ENCODE data around the gene MED13L. TPM values are rescaled to one million over a fixed set of nuclear protein-coding genes. Genes with fewer than 3 reads are reported as not detected.

Gene MED13L
- total RNA-seq, 2 experiments from 2014 or later, result 203 to 208 TPM

DNA sequence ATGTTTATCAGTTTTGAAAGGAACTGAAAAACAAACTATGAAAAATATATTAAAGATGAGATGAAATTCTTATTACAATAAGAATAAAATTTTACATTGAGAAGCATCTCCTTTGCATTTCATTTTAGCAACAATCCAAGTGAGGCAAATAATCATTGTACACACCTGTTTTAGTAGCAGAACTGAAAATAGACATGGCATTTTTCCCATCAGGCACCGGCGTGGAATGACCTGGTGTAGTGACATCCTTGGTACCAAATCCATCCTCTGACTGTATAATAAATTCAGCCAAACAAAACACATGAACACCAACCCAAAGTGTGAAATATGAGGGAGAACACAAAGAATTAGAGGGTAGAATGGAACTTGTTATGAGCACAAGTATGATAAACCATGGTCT lies 271.4 kb downstream of the MED13L start:
- H3K27ac ChIP-seq (ENCODE audit: low read depth in 1 of 2, low read length in 2 of 2), result no peak overlapping the region
- no peak overlapping the region for H3K4me3 ChIP-seq (ENCODE audit: low read length)
- Mint-ChIP-seq H3K27me3 (no peaks in the 10 kb centered on the region), H3K4me1 (ENCODE audit: low read depth) (no peaks in the 10 kb centered on the region), H3K27ac (no peak overlapping the region), H3K9me3 (no peaks in the 10 kb centered on the region), H3K36me3 (ENCODE audit: low read depth) (peaks cover 88% of the 10 kb centered on the region), H3K4me3 (no peak overlapping the region)
- ChIA-PET POLR2A (no interaction called here), CTCF (no interaction called here)
- TF ChIP-seq, protein P1, sequence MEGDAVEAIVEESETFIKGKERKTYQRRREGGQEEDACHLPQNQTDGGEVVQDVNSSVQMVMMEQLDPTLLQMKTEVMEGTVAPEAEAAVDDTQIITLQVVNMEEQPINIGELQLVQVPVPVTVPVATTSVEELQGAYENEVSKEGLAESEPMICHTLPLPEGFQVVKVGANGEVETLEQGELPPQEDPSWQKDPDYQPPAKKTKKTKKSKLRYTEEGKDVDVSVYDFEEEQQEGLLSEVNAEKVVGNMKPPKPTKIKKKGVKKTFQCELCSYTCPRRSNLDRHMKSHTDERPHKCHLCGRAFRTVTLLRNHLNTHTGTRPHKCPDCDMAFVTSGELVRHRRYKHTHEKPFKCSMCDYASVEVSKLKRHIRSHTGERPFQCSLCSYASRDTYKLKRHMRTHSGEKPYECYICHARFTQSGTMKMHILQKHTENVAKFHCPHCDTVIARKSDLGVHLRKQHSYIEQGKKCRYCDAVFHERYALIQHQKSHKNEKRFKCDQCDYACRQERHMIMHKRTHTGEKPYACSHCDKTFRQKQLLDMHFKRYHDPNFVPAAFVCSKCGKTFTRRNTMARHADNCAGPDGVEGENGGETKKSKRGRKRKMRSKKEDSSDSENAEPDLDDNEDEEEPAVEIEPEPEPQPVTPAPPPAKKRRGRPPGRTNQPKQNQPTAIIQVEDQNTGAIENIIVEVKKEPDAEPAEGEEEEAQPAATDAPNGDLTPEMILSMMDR (IDR thresholded peaks at IDR 0.05), result no peak
- peaks cover 68% of the 10 kb centered on the region for H3K36me3 ChIP-seq (ENCODE audit: insufficient read depth, low read length)
- ATAC-seq (ENCODE audit: poor library complexity) (no peak), DNase-seq (no peak)
- intact Hi-C loops (cut with DNase I, micrococcal nuclease), result no loop called here
- no peaks in the 10 kb centered on the region for H3K27me3 ChIP-seq (ENCODE audit: control insufficient read depth in 1 of 2, insufficient read depth in 2 of 2, low read length in 2 of 2)
- no peaks in the 10 kb centered on the region for H3K9me3 ChIP-seq (ENCODE audit: control insufficient read depth in 1 of 2, insufficient read depth in 1 of 2, low read length in 2 of 2)
- no peaks in the 10 kb centered on the region for H3K4me1 ChIP-seq (ENCODE audit: insufficient read depth, low read length)

DNA sequence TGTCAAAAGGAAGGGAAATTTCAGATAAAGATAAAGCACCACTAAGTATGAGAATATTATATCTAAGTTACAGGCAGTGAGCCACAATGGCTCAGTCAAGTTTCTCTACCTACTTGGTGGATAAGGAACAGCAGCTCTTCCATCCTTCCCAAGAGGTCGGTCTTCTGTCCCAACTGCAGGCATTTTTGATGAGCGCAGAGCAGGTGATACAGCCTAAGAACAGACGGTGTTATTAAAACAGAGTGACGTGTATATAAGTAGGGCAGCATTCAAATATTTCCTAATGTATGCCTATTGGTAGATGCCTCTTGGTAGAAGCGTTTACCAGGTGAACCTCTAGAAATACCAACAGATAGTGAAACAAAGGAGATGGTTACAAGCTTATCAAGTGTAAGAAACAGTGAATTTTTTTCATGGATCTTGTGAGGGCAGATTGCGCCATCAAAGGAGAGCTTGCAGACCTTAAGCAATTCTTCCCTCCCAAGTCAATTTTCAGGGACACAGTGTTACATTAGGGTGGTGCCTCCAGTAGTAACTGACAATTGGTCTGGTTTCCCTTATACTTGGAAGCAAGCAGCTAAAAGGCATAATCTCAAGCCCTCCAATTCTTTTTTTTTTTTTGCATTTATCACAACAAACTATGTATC lies 274.5 kb downstream of the MED13L start:
- no peak overlapping the region for H3K27ac ChIP-seq (ENCODE audit: low read depth in 1 of 2, low read length in 2 of 2)
- no peaks in the 10 kb centered on the region for H3K27me3 ChIP-seq (ENCODE audit: control insufficient read depth in 1 of 2, insufficient read depth in 2 of 2, low read length in 2 of 2)
- ATAC-seq (ENCODE audit: poor library complexity), result no peak
- Mint-ChIP-seq H3K4me3 (no peak overlapping the region), H3K9me3 (no peaks in the 10 kb centered on the region), H3K27me3 (no peaks in the 10 kb centered on the region), H3K4me1 (ENCODE audit: low read depth) (peaks cover 23% of the 10 kb centered on the region), H3K36me3 (ENCODE audit: low read depth) (peaks cover 71% of the 10 kb centered on the region), H3K27ac (peak overlapping the region; percentile 8)
- ChIA-PET CTCF (no interaction called here), POLR2A (no interaction called here)
- no peak overlapping the region for H3K4me3 ChIP-seq (ENCODE audit: low read length)
- intact Hi-C loops (cut with DNase I, micrococcal nuclease), result loop anchor here in 1 of 2 experiments (5.0 kb wide), 1 partner anchor 234 kb away; no protein-coding TSS in a partner anchor
- H3K36me3 ChIP-seq (ENCODE audit: insufficient read depth, low read length), result peaks cover 40% of the 10 kb centered on the region
- TF ChIP-seq, protein P1 (IDR thresholded peaks at IDR 0.05), result no peak
- peaks cover 3% of the 10 kb centered on the region for H3K4me1 ChIP-seq (ENCODE audit: insufficient read depth, low read length)
- DNase-seq, result no peak
- no peaks in the 10 kb centered on the region for H3K9me3 ChIP-seq (ENCODE audit: control insufficient read depth in 1 of 2, insufficient read depth in 1 of 2, low read length in 2 of 2)

DNA sequence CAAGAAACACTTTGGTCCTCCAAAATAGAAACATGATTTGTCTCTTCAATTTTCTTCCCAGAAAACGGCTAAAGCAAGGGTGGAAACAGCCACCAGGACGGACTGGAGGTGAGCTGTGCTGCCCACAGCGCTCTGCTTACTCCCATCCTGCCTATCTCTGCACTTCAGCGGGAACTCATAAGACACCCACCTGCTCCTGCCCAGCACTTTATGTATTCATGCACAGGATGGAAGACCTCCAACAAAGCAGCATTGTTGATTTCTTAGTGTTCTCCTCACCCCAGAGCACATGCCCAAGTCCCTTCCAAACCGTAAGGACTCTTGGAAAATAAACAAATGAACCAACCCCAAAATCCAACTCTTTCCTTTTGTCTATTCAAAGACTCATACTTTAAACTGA lies 277.2 kb downstream of the MED13L start:
- DNase-seq, result no peak
- H3K36me3 Mint-ChIP-seq (ENCODE audit: low read depth), result peaks cover 70% of the 10 kb centered on the region
- intact Hi-C loops (cut with DNase I, micrococcal nuclease), result loop anchor here in 1 of 2 experiments (5.0 kb wide), 1 partner anchor 237 kb away; no protein-coding TSS in a partner anchor
- Histone ChIP-seq H3K4me3 (ENCODE audit: low read length) (no peak overlapping the region), H3K27me3 (ENCODE audit: control insufficient read depth in 1 of 2, insufficient read depth in 2 of 2, low read length in 2 of 2) (no peaks in the 10 kb centered on the region), H3K4me1 (ENCODE audit: insufficient read depth, low read length) (peaks cover 3% of the 10 kb centered on the region), H3K36me3 (ENCODE audit: insufficient read depth, low read length) (peaks cover 39% of the 10 kb centered on the region), H3K9me3 (ENCODE audit: control insufficient read depth in 1 of 2, insufficient read depth in 1 of 2, low read length in 2 of 2) (no peaks in the 10 kb centered on the region), H3K27ac (ENCODE audit: low read depth in 1 of 2, low read length in 2 of 2) (no peak overlapping the region)
- TF ChIP-seq, protein P1 (IDR thresholded peaks at IDR 0.05), result no peak
- POLR2A ChIA-PET, result no interaction called here
- CTCF ChIA-PET, result no interaction called here
- H3K4me3 Mint-ChIP-seq, result no peak overlapping the region
- no peaks in the 10 kb centered on the region for H3K27me3 Mint-ChIP-seq
- peaks cover 26% of the 10 kb centered on the region for H3K4me1 Mint-ChIP-seq (ENCODE audit: low read depth)
- ATAC-seq (ENCODE audit: poor library complexity), result no peak
- H3K9me3 Mint-ChIP-seq, result no peaks in the 10 kb centered on the region
- peak overlapping the region; percentile 10 for H3K27ac Mint-ChIP-seq
